Measurements from ENCODE around the gene MRPS22. TPM values are rescaled to one million over a fixed set of nuclear protein-coding genes. Genes with fewer than 3 reads are reported as not detected.
"Not testable (repeated sequence)": the region's sequence is repeated elsewhere in the genome, so short reads cannot be mapped to it uniquely, and the experiment has no call there.

The MRPS22 gene
- total RNA-seq, 1 donor from 2014 or later, result 88.8 TPM

DNA sequence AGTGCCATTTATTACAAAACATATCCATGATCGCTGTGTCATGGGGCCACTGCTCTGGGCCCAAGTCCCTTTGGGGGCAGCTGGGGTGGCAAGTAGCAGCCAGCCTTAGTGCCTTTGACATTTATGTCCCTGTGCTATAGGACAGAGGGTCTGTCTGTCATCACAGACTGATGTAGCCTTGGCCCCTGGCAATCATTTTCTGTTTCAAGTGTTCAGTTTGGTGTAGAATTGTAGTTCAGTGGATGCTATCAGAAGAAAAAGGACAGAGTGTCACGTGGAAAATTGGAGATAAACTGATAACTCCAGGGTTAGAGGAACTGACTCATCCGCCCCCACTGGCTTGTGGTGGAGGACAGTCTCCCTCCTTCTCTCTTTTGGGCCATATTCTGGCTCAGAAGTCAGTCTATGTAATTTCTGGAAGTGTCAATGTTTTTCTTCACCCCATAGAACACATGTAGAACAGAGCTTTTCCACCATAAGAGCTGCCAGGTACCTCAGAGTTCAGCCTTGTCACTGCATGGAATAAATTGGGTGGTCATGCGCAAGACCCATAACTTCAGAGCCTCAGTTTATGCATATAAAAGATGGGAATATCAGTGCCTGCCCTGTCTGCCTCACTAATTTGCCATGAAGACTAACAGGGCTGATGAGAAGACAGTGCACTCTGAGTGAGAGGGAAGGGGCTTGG, 4.5 kb upstream of the MRPS22 start:
- no peak for DNase-seq

DNA sequence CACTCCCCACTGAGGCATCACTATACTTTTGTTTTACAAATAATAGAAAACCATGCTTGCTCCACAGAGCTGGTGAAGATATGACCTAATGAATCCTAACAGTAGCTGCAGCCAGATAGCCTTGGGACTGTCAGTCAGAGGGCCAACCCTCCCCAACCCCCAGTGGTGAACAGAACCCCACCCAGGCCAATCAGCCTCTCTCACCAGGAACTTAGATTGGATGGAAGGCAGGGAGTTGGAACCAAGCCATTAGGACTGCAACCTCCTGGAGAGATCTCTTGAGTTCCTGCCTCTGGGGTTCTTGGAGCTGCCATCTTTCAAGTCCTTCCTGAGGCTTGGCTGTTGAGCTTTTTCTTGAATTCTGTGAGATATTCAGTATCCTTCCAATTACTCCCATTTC, 3.0 kb upstream of the MRPS22 start:
- no peak for DNase-seq

DNA sequence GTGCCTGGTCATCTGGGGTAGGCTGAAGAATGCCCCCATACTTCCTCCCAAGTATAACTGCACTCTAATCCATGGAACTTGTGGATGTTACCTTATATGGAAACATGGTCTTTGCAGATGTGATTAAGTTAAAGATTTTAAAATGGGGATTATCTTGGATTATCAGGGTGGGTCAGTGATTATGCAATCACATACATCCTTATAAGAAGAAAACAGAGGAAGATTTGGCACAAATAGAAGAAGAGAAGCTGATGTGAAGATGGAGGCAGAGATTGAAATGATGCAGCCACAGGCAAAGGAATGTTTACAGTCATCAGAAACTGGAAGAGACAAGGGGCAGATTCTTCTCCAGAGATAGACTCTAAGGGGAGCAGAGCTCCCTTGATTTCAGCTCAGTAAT, 1.8 kb upstream of the MRPS22 start:
- DNase-seq, result no peak

DNA sequence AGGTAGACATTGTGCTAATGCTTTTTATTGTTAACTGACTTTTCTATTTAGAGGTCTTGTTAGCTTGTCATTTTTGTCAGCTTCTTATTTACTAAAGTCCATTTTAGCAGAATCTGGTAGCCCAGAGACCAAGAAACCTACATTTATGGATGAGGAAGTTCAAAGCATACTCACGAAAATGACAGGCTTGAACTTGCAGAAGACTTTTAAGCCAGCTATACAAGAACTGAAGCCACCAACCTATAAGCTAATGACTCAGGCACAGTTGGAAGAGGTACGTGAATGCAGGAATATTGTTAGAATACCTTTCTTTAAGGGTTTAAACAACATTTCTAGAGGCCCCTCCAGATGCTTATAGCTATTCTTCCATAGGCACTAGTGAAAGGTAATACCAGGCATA, 3.0 kb downstream of the MRPS22 start:
- no peak for DNase-seq

DNA sequence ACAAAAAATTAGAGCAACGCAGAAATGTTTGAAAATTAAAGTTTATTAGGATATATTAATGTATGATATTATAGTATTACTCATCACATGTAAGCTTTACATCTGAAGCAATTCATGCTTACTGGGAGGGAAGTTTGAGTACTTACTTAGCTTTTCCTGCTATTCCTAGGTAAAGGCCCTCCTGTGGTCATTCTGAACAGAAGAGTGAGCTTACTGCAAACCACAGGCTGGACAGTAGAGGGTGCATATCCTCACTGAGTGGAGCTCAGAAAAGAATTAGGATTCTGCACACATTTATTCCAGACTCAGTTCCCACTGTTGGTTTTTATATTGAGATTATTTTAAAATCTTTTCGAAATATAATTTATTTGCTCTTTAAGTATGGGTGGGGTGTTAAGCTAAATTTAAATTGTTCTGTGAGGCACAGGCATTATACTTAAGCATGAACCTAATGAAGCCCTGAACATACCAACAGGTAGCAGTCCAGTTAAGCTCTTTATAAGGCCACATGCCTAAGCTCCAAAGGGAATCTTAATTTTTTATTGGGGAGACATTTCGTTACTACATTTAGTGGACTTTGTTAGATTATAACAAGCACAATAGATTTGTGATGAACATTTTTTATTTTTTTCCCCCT, 10.2 kb downstream of the MRPS22 start:
- peak; percentile 37 for DNase-seq

DNA sequence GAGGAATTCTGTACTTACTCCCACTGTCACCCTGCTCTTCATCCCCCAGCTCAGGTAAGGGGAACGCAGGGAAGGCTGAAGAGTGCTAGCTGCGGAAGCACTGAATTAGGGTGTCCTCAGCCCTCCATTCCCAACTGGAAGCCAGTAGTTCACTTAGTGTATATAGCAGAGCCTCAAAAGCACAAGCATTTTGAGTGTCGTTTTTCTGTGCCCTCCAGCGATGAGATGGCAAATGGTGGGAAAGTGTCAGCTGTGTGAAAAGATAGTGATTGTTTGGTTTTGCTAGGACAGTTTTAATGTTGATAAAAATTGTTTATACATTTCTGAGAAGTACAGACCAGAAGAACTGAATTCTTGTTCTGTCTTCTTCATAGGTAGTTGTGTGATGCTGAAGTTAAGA, 10.8 kb downstream of the MRPS22 start:
- no peak for DNase-seq

DNA sequence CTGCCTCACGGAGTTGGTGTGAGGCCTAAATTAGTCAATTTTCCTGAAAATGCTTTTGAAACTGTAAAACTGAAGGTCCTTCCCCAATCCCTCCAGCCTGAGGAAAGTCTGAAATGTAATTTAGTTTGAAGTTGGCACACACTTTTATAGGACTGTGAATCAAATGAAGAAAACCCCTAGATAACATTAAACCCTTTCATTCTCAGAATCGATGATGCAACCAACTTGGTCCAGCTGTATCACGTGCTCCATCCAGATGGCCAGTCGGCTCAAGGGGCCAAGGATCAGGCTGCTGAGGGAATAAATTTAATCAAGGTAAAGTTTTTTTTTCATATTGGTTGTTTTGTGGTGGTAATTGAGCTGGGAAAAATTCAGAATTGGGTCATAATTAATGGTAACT, 11.7 kb downstream of the MRPS22 start:
- DNase-seq, result no peak

DNA sequence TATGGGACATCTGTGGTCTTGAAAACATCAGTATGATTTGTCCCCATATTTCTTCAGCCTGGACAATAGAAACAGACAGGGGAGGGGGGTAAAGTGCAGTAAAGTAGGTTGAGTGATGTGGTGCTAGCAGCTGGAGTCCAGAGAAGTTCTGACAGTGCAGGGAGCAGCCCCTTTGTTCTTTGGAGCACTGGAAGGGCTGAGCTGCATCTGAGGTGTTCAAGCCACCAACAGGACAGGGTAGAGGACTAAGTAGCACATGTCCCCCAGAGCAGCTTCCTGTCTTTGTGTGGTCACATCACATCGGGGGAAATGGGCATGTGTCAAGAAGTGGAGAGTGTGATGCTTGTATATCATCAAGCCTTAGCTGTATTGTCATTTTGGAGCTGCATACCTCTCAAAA, 12.1 kb downstream of the MRPS22 start:
- DNase-seq, result no peak

DNA sequence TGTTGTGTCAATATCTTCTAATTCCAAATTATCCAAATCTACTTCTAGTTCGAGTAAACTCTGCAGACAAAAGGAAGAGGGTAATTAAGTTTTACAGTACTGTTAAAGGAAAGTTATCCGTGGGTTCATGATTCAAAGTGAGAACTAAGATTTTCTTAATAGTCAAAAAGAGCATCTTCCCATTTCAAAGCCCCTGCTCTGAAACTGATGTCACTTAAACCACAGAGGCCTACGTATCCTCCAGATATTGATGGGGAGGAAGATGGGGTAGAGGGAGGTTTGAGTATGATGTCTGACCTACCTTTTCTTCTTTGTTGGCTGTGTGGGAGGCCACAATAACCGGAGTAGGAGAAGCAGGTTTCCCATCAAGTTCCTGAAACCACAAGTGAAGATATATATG, 14.1 kb downstream of the MRPS22 start:
- DNase-seq, result no peak

DNA sequence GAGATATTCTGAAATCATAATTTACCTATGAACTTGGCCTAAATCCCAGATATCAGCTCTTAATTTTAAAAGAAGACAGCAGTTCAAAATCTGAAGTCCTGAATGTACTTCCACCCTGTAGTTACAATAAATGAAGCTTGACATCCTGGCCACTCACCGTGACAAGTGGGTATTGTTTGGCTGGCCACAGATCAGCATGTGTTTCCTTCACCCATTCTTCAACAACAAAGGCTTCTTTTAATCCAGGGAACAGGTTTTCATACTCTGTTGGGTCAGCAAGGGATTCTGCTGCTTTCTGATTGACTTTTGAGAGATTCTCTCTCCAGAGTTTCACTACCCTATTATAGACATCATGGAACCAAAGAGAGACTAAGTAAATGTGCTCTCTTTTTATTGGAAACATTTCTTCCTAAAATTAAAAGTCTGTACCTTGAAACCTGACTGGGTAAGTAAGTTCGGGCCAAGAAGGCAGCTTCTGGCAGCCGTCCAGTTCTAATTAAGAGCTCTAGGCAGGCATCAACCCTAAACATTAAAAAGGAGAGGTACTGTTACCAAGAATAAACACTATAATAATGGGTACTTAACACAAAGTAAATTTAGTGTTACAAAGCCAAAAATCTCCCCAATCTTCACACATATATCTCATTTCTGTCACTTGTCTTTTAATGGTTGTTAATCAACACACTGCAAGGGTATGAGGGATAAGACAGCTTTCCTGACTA, 15.2 kb downstream of the MRPS22 start:
- DNase-seq, result no peak

DNA sequence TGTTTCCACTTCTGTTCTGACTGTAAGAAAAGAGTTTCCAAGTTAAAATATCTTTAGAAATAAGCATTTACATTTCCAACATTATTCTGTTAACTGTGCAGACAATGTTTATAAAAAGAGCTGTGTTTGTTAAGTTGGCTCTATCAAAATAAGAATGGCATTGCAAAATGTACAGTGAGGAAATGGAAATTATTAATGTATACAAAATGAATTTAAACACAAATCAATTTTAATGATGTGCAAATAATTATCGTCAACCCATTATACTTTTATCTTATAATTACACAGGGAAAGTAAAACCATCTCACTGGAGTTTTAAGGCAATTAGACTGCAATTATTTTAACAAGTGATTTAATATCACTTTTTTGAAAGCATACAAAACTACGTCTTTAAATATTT, 17.5 kb downstream of the MRPS22 start:
- DNase-seq, result no peak

DNA sequence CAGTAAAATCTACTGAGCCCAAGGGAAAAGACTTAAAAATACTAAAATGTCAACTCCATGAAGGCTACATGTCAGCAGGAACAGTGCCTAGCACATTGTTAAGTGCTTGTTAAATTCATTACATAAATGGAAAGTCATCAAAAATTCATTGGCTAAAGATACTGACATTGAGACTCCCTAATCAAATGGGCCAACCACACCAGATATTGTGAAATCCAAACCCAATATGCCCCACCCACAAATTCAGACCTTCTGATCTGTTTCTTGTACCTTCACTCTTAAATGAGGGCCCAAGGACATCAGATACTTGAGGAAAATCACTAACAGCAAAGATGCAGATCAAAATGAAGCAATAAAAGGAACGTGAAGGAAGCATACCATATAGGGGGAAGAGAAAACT, 20.7 kb downstream of the MRPS22 start:
- DNase-seq, result no peak

DNA sequence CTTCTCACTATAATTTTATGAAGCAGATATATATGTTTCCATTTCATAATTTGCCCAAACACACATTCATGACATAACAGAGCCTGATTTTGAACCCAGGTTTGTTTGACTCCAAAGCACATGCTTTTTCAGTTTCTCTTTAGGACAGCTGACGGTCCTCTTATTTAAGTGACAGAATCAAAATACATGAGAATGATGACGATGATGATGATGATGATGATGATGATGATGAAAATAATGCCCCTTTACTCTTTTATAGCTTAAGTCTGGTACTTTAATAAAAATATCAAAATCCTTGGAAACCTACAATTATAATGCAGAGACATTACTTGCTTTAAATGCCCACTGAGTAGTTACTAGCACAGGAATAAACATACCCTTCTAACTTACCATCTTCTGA, 30.3 kb downstream of the MRPS22 start:
- DNase-seq, result no peak

DNA sequence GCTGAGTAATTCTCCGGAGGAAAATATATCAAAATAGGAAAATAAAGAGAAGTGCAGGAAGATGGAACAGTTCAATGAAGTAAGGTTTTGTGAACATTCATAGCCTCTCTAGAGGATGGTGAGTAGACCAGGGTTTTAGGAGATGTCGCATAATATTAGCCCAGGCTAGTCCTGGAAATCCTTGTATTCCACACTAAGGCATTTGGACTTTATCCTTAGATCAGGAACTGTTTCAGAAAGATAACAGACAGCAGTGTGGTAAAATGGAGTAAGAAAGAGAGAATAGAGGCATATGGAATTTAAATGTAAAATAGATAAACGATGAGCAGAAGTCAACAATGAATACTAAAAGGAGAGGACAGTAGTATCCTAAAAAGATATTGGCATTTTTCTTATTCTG, 33.6 kb downstream of the MRPS22 start:
- no peak for DNase-seq

DNA sequence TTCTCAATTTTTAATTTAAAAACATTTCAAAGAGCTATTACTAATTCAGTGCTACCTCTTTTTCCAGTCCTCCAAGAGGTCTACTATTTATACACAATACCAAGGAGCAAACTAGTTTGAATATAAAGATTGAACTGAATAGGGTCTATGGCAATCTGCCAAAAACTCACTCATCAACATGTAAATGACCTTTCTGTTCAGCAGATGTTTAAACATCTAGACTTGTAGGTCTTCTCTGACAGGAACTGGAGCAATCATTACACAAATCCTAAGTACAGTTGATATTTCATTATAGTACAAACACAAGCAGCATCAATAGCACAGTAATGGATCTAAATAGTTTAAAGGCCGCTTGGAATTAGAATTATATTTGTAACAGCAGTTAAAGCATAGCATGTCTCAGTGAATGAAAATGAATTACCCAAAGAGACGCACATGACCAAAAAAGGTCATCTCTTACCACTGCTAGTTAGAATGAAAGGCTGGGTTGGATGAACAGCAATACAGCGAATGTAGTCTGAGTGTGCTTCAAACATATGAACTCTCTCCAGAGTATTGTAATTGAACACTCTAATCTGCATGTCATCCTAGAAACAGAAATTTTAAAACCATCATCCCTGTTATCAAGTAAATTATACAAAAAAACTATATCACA, 34.9 kb downstream of the MRPS22 start:
- no peak for DNase-seq

DNA sequence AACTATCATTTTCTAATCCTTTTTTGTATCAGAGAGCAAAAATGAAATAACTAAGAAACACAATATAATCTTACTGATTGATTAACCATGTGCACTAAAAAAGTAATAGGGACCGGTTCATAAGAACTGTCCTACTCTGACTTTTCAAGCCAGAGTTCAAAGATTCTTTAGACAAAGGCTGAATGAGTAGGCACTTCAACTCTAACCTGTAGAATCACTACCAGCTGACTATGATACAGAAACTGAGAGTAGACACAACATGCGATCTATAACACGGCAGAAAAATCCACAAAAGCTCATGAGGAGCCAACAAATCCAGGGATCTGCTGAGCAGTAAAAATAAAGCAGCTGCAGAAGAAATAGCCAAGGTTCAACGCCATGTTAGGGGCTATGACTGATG, 36.8 kb downstream of the MRPS22 start:
- no peak for DNase-seq

DNA sequence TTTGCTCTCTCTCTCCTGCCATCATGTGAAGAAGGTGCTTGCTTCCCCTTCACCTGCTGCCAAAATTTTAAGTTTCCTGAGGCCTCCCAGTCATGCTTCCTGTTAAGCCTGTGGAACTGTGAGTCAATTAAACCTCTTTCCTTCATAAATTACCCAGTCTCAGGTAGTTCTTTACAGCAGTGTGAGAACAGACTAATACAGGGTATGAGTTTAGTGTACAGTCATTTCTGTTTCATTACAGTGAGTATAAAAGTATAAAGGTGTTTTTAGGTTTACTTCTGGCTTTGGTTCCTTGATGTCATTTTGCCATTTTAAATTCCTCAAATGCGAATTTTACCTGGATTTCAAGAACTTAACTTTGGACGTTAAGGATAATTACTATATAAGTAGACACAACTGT, 38.5 kb downstream of the MRPS22 start:
- DNase-seq, result not testable (repeated sequence)

DNA sequence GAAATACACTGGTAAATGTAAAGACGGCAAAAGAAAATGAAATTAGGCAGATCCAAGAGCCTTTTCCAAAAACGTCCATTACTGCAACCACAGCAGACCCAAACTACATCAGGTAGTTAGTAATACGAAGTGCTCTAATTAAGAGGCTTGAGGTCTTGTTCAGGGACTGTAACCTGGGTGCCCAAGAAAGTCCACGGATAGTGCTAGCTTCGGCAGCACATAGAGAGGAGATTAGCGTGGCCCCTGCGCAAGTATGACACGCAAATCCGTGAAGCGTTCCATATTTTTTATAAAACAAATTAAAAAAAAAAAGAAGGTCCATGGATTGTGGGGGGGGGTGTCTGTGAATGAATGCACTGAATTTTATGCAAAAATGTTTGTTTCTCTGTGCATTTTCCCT, 44.3 kb downstream of the MRPS22 start:
- no peak for DNase-seq

DNA sequence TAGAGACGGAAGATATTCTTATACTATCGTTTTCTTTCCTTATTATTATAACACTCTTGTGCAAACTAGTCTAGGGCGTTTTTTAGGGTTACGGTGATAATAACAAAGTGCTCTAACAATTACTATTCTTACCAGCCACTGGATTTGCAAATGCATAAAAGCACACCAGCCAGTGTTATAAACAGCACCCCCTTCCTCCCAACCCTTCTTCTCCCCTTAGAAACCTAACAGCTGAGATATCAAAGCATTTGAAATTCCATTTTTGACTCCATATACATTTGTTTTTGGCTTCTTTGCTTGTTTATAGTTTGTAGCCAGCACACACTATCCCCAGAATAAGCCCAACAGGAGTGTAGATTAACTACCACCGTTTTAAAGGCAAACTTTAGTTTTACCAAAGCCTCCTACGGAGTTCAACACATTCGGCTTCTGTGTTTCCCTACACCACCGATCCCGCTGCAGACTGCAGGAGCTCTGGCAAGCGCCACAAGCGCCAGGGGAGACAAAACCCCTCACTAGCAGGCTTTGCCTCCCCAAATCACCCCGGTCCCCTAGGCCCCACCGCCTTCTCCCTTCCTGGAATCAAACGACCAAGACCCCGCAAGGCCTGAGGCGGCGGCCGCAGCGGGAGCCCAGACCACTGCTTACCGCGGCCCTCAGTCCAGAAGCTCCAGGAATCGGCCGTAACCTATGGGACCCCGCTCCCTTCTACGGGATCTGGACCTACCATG, 45.2 kb downstream of the MRPS22 start:
- DNase-seq, result no peak

DNA sequence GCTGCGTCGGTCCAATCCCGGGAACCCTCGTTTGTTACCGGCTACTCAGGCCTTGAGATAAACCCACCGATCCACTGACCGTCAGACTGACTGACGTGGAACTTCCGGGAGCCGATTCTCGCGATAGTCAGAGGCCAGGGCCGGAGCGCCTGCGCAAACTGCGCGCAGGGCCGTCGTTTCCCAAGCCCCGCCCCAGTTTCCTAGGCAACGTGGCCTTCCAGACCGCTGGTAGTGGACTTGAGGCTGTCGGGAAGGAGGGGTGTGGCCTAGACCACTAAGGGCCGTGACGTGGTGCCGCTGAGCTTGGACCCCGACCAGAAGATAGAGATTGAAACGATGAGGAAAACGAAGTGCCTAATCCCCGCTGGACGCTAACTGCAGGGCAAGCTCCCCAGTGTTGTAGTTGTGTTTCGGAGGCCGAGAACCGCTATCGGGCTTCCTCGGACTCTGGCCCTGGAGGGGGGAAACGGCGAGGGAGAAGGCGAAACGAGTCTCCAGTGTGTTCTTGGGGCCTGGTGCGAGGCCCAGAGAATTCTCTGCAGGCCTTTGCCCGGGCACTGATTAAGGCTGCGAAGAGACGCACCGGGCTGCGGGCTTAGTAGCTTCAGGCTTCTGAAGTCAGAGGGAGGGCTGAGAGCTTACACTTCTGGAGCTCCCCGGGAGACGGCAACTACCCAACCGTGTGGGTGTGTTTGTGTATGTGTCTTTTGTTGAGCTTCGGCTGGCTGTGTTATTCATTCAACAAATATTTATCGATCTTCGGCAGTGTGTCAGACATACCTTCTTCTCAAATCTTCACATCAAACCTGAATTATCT, 45.9 kb downstream of the MRPS22 start, which contains the start of gene COPB2:
TSS of gene COPB2 (minus strand) at position 96 of the 817 bp plus-strand sequence. CDS start 97 bp downstream, outside the sequence.
- DNase-seq, result peak; percentile 100

DNA sequence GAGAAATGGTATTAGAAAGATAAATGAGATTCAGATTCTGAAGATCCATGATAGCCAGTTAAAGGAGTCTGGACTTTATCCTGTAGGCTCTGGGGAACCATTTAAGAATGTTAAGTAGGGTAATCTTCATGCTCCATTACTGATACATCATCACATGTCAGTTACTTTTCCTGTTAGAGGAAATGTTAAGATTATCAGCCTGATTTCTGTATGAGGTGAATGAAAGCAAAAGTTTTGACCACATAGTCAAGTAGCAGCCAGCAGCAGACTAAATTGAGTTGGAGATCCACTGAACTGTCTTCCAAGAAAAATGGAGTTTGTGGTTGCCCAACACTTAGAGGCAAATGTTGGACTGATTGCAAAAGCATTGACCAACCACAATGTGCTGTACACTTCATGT, 50.3 kb downstream of the MRPS22 start:
- DNase-seq, result no peak
